ENCODE results near the gene LIPT1. TPM values are rescaled to one million over a fixed set of nuclear protein-coding genes. Genes with fewer than 3 reads are reported as not detected.
A peak's percentile ranks its signal among the peaks of the same experiment; 100 is the strongest.

Gene LIPT1
- total RNA-seq, 6 experiments from 2014 or later: 2.5 to 3.8 (median 3.3) TPM

- Mint-ChIP-seq H3K4me3 (no peak overlapping the region), H3K27me3 (ENCODE audit: insufficient read depth) (no peaks in the 10 kb centered on the region), H3K4me1 (ENCODE audit: low read depth) (no peaks in the 10 kb centered on the region), H3K27ac (no peak overlapping the region), H3K36me3 (ENCODE audit: low read depth) (peaks cover 19% of the 10 kb centered on the region), H3K9me3 (peaks cover 5% of the 10 kb centered on the region; the same call in 1 of the 2 replicates)
- TF ChIP-seq CTCF (IDR thresholded peaks at IDR 0.05): peak; percentile 58
- no peak for DNase-seq
Measured at GRCh38 chr2:99201959-99202678, 47.4 kb downstream of the LIPT1 start.

- Mint-ChIP-seq H3K27ac (no peak overlapping the region), H3K4me1 (ENCODE audit: low read depth) (no peaks in the 10 kb centered on the region), H3K27me3 (ENCODE audit: insufficient read depth) (no peaks in the 10 kb centered on the region), H3K4me3 (no peak overlapping the region), H3K36me3 (ENCODE audit: low read depth) (peaks cover 29% of the 10 kb centered on the region), H3K9me3 (peaks cover 5% of the 10 kb centered on the region; the same call in 1 of the 2 replicates)
- DNase-seq: no peak
- no peak for TF ChIP-seq CTCF (IDR thresholded peaks at IDR 0.05)
Measured at GRCh38 chr2:99205491-99205890, 50.7 kb downstream of the LIPT1 start.

Other genes starting within 250 kb of the LIPT1 start
- gene CRACDL, start 218.7 kb upstream of the LIPT1 start, total RNA-seq (2021; fragmentation: NEBNext Ultra II Directional; extraction: Animal tissue kit (Norgen Biotek cat#: 25700)): not detected
- not detected for gene C2orf15, start 13.3 kb upstream of the LIPT1 start, total RNA-seq (2021; fragmentation: NEBNext Ultra II Directional; extraction: Animal tissue kit (Norgen Biotek cat#: 25700))
- gene TSGA10, start within 50 bp of the LIPT1 start, total RNA-seq (2021; fragmentation: NEBNext Ultra II Directional; extraction: Animal tissue kit (Norgen Biotek cat#: 25700)): 1 to 10 TPM in 4 of 6 experiments, under 1 TPM in 2; 0.83 to 2.0 (median 1.3) TPM
- gene MITD1, start 26.1 kb downstream of the LIPT1 start, total RNA-seq (2021; fragmentation: NEBNext Ultra II Directional; extraction: Animal tissue kit (Norgen Biotek cat#: 25700)): 10 to 100 TPM; 12.5 to 19.5 (median 17.3) TPM
- gene MRPL30, start 26.2 kb downstream of the LIPT1 start, total RNA-seq (2021; fragmentation: NEBNext Ultra II Directional; extraction: Animal tissue kit (Norgen Biotek cat#: 25700)): 10 to 100 TPM; 25.6 to 31.8 (median 29.6) TPM
- gene LYG2, start 100.7 kb downstream of the LIPT1 start, total RNA-seq (2021; fragmentation: NEBNext Ultra II Directional; extraction: Animal tissue kit (Norgen Biotek cat#: 25700)): not detected
- gene LYG1, start 146.2 kb downstream of the LIPT1 start, total RNA-seq (2021; fragmentation: NEBNext Ultra II Directional; extraction: Animal tissue kit (Norgen Biotek cat#: 25700)): under 1 TPM in 5 of 6 experiments, not detected in 1; 0.23 to 0.70 (median 0.27) TPM
- 10 to 100 TPM; 40.3 to 47.9 (median 43.9) TPM for gene TXNDC9, start 181.4 kb downstream of the LIPT1 start, total RNA-seq (2021; fragmentation: NEBNext Ultra II Directional; extraction: Animal tissue kit (Norgen Biotek cat#: 25700))
- 10 to 100 TPM; 43.9 to 51.1 (median 47.8) TPM for gene EIF5B, start 182.4 kb downstream of the LIPT1 start, total RNA-seq (2021; fragmentation: NEBNext Ultra II Directional; extraction: Animal tissue kit (Norgen Biotek cat#: 25700))